Esophagus squamous epithelium (tissue), 5 donors: ENCODE results near the gene SLC25A42. TPM values are rescaled to one million over a fixed set of nuclear protein-coding genes. Genes with fewer than 3 reads are reported as not detected.
"Not testable (repeated sequence)": the region's sequence is repeated elsewhere in the genome, so short reads cannot be mapped to it uniquely, and the experiment has no call there.

ENCODE experiments used
- DNase-seq: peaks from one replicate; lab custom pipeline; 2025; lab: John Stamatoyannopoulos, UW
- H3K27ac ChIP-seq, 4 donors: fragments of 200-600 bp; sonication (generic); one replicate each; pipeline ENCODE4 v1.5.1; 2016 to 2019; ENCODE audit warnings: mild to moderate bottlenecking in 1 of 4
- H3K27me3 ChIP-seq, 4 donors: fragments of 200-600 bp; sonication (generic); 1 replicate in 3 of 4; 2 replicates in 1 of 4; pipeline versions ENCODE4 v1.5.1 to v1.6.0; 2017 to 2021; ENCODE audit warnings: antibody characterized with exemption in 1 of 4
- H3K36me3 ChIP-seq, 3 donors: fragments of 200-600 bp; sonication (generic); one replicate each; pipeline ENCODE4 v1.5.1; 2016 to 2019
- H3K4me1 ChIP-seq, 3 donors: fragments of 200-600 bp; sonication (generic); one replicate each; pipeline ENCODE4 v1.5.1; 2017 to 2019
- H3K4me3 ChIP-seq, 4 donors: fragments of 200-600 bp; sonication (generic); 1 replicate in 3 of 4; 2 replicates in 1 of 4; pipeline ENCODE4 v1.5.1; 2016 to 2019; ENCODE audit warnings: mild to moderate bottlenecking in 2 of 4, moderate library complexity in 1 of 4
- H3K9me3 ChIP-seq, 3 donors: fragments of 200-600 bp; sonication (generic); one replicate each; pipeline ENCODE4 v1.5.1; 2016 to 2019
- CTCF ChIP-seq, 6 experiments: fragments of 450-650 bp in 4 of 6; fragments of 200-600 bp in 2 of 6; sonication (generic) in 2 of 6; IDR thresholded peaks; one replicate each; pipeline ENCODE4 v1.5.1; 2016 to 2019; ENCODE audit warnings: antibody characterized with exemption in 6 of 6, mild to moderate bottlenecking in 4 of 6, moderate library complexity in 4 of 6
- POLR2A ChIP-seq, 4 donors: fragments of 450-650 bp; IDR thresholded peaks; one replicate each; pipeline ENCODE4 v1.6.1; 2017; ENCODE audit warnings: antibody characterized with exemption in 4 of 4, mild to moderate bottlenecking in 4 of 4, moderate library complexity in 3 of 4
- WGBS, 2 donors: methylation state at CpG; one replicate each; pipeline ENCODE4 v1.1.5; 2018; 5-methylcytosine and 5-hydroxymethylcytosine counted together
- intact Hi-C: fragments of 100-400 bp; cut with DNase I; formaldehyde crosslinking; loops from one replicate; pipeline ENCODE4 v1.15.0; 2022
- total RNA-seq, 4 donors: library from RNA; depleted of rRNA; stranded (reverse); fragments of >200 nt; gene quantifications; one replicate each; pipeline ENCODE4 v1.1.0, GENCODE V29; 2016
- donor health status: DM: yes; HTN: yes; CAD: no.

Gene SLC25A42
- total RNA-seq, 4 donors from 2014 or later, result 1.7 to 3.8 (median 3.3) TPM

GRCh38 chr19:19103167-19103566 is 39.4 kb downstream of the SLC25A42 start:
- no peak for DNase-seq
- Histone ChIP-seq H3K36me3 (peaks cover 0 to 36% (median 0%) of the 10 kb centered on the region in 3 donors), H3K27ac (peak overlapping the region in 2 of 4 donors; percentile 29 to 63), H3K4me1 (peaks cover 8 to 35% (median 15%) of the 10 kb centered on the region in 3 donors), H3K9me3 (peaks cover 0 to 6% (median 0%) of the 10 kb centered on the region in 3 donors), H3K4me3 (no peak overlapping the region), H3K27me3 (no peaks in the 10 kb centered on the region)
- WGBS, 2 donors, result 46 to 63% methylated on average over 11 of the region's 11 CpGs
- intact Hi-C loops, result no loop called here
- no peak for TF ChIP-seq CTCF (IDR thresholded peaks at IDR 0.05)
- no peak for TF ChIP-seq POLR2A (IDR thresholded peaks at IDR 0.05)

DNA sequence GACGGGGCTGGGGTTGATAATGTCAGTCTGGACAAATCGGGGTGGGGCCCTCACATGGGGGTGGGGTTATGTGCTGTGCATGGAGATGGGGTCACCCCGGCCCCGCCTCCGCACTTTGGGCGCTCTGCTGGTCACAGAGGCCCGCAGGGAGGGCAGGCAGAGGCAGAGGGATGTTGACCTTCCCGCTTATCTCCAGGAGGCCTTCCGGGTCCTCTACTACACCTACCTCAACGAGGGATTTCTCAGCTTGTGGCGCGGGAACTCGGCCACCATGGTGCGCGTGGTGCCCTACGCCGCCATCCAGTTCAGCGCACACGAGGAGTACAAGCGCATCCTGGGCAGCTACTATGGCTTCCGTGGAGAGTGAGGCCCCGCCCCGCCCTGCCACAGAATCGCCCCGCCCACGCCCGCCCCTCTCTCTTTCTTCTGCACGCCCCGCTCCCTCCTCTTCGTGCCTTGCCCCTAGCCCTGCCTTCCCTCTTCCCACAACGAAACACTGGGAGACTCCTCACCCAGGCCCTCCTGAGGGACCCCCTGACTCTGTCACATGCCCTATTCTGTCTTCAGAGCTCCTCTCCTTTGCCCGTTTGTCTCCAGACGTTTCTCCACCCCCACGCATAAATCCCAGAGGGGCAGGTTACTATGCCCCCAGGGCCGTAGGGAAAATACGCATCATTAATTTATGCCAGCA is 41.7 kb downstream of the SLC25A42 start:
- Histone ChIP-seq H3K9me3 (peaks cover 0 to 6% (median 0%) of the 10 kb centered on the region in 3 donors), H3K27me3 (peaks cover 0 to 4% (median 0%) of the 10 kb centered on the region in 4 donors), H3K4me1 (peaks cover 8 to 44% (median 20%) of the 10 kb centered on the region in 3 donors), H3K4me3 (peak overlapping the region; percentile 20 to 66 (median 44)), H3K27ac (peak overlapping the region; percentile 52 to 72 (median 66)), H3K36me3 (peaks cover 0 to 15% (median 0%) of the 10 kb centered on the region in 3 donors)
- intact Hi-C loops, result no loop called here
- DNase-seq, result no peak
- WGBS, 2 donors, result 18 to 29% methylated on average over 15 to 20 of the region's 36 CpGs
- TF ChIP-seq POLR2A (IDR thresholded peaks at IDR 0.05) (peak in 1 of 4 donors; percentile 25), CTCF (IDR thresholded peaks at IDR 0.05) (no peak)

DNA sequence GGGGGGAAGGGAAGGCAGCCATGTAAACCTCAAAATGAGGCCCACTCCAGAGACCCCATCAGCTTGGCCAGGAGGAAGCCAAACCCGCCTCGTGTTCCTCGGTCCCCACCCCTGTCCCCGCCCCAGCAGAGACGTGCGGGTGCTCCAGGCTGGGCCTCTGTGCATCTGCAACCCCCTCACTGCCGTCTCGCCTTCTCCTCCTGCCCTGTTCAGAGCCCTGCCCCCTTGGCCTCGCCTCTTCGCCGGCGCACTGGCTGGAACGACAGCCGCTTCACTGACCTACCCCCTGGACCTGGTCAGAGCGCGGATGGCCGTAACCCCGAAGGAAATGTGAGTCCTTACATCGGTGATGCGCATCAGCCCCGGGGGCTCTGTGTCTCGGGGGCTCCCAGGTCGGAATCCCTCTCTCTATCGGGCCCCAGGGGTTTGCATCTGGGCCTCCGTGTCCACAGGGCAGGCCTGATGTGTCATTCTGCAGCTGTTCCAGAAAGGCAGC is 42.3 kb downstream of the SLC25A42 start:
- TF ChIP-seq POLR2A (IDR thresholded peaks at IDR 0.05) (no peak), CTCF (IDR thresholded peaks at IDR 0.05) (no peak)
- intact Hi-C loops, result no loop called here
- H3K27me3 ChIP-seq, result peaks cover 0 to 10% (median 0%) of the 10 kb centered on the region in 4 donors
- 67% methylated on average over 14 of the region's 25 CpGs; no CpG with 5 or more reads in 1 of the 2 donors for WGBS, 2 donors
- H3K4me1 ChIP-seq, result peaks cover 8 to 48% (median 25%) of the 10 kb centered on the region in 3 donors
- peak overlapping the region; percentile 20 to 66 (median 44) for H3K4me3 ChIP-seq
- H3K36me3 ChIP-seq, result peaks cover 0 to 9% (median 0%) of the 10 kb centered on the region in 3 donors
- H3K9me3 ChIP-seq, result peaks cover 0 to 6% (median 0%) of the 10 kb centered on the region in 3 donors
- H3K27ac ChIP-seq, result peak overlapping the region; percentile 52 to 72 (median 66)
- DNase-seq, result no peak

DNA sequence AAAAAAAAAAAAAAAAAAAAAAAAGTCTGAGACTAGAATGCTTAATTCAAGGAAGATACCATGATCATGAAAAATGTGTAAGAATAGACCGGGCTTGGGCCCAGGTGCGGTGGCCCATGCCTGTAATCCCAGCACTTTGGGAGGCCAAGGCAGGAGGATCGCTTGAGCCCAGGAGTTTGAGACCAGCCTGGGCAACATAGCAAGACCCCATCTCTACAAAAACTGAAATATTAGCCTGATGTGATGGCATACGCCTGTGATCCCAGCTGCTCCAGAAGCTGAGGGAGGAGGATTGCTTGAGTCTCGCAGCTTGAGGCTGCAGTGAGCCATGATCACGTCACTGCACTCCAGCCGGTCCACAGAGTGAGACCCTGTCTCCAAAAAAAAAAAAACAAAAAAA is 43.1 kb downstream of the SLC25A42 start:
- H3K27ac ChIP-seq, H3K9me3 ChIP-seq, intact Hi-C loops, H3K4me3 ChIP-seq, H3K36me3 ChIP-seq, DNase-seq, H3K27me3 ChIP-seq: not testable (repeated sequence)
- WGBS, 2 donors, result 91 to 95% methylated on average over 7 of the region's 7 CpGs
- peaks cover 8 to 48% (median 25%) of the 10 kb centered on the region in 3 donors for H3K4me1 ChIP-seq

DNA sequence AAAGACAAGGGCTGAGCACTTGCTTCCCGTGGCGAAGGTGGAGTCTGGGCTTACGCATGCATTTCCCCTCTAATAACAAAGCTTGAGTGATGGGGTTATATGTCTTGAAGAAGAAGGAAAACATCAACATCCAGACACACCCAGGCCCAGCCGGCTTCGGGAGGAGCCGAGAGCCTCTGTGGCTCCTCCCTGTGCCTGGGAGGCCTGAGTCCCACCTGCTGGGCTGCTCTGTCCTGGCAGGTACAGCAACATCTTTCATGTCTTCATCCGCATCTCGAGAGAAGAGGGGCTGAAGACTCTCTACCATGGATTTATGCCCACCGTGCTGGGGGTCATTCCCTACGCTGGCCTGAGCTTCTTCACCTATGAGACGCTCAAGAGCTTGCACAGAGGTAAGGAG is 43.9 kb downstream of the SLC25A42 start:
- DNase-seq, result no peak
- TF ChIP-seq CTCF (IDR thresholded peaks at IDR 0.05) (no peak), POLR2A (IDR thresholded peaks at IDR 0.05) (no peak)
- Histone ChIP-seq H3K9me3 (peaks cover 0 to 4% (median 0%) of the 10 kb centered on the region in 3 donors), H3K4me3 (no peak overlapping the region), H3K27ac (no peak overlapping the region), H3K4me1 (peaks cover 8 to 48% (median 25%) of the 10 kb centered on the region in 3 donors), H3K36me3 (no peaks in the 10 kb centered on the region), H3K27me3 (peaks cover 0 to 10% (median 0%) of the 10 kb centered on the region in 4 donors)
- intact Hi-C loops, result no loop called here
- 68 to 83% methylated on average over 6 of the region's 11 CpGs for WGBS, 2 donors
